Stomach (tissue), 4 donors: ENCODE results near the gene MAP3K13.

Source experiments
- EP300 ChIP-seq: sonication (generic); formaldehyde crosslinking; IDR thresholded peaks from one replicate; pipeline ENCODE4 v1.6.1; 2017; ENCODE audit warnings: antibody characterized with exemption
- POLR2A ChIP-seq, 4 donors: fragments of 450-650 bp; IDR thresholded peaks; one replicate each; pipeline ENCODE4 v1.6.1; 2016; ENCODE audit warnings: antibody characterized with exemption in 4 of 4, control low read depth in 2 of 4, mild to moderate bottlenecking in 1 of 4, moderate library complexity in 1 of 4
- POLR2AphosphoS5 ChIP-seq, 3 donors: sonication (generic); formaldehyde crosslinking; IDR thresholded peaks; one replicate each; pipeline ENCODE4 v1.6.1; 2016; ENCODE audit warnings: antibody characterized with exemption in 3 of 3
- TF ChIP-seq, protein P1 (sequence below), 7 experiments: fragments of 450-650 bp in 4 of 7; fragments of 200-600 bp in 3 of 7; sonication (generic) in 3 of 7; IDR thresholded peaks; one replicate each; pipeline ENCODE4 v1.5.1; 2016 to 2019; ENCODE audit warnings: antibody characterized with exemption in 7 of 7, control low read depth in 2 of 7, mild to moderate bottlenecking in 1 of 7

GRCh38 chr3:185420762-185421161 is 57.8 kb downstream of the MAP3K13 start:
- TF ChIP-seq, protein P1, sequence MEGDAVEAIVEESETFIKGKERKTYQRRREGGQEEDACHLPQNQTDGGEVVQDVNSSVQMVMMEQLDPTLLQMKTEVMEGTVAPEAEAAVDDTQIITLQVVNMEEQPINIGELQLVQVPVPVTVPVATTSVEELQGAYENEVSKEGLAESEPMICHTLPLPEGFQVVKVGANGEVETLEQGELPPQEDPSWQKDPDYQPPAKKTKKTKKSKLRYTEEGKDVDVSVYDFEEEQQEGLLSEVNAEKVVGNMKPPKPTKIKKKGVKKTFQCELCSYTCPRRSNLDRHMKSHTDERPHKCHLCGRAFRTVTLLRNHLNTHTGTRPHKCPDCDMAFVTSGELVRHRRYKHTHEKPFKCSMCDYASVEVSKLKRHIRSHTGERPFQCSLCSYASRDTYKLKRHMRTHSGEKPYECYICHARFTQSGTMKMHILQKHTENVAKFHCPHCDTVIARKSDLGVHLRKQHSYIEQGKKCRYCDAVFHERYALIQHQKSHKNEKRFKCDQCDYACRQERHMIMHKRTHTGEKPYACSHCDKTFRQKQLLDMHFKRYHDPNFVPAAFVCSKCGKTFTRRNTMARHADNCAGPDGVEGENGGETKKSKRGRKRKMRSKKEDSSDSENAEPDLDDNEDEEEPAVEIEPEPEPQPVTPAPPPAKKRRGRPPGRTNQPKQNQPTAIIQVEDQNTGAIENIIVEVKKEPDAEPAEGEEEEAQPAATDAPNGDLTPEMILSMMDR (IDR thresholded peaks at IDR 0.05): no peak
- TF ChIP-seq POLR2AphosphoS5 (IDR thresholded peaks at IDR 0.05) (peak in 2 of 3 donors; percentile 48 to 91), POLR2A (IDR thresholded peaks at IDR 0.05) (no peak), EP300 (no peak)
